ENCODE results near the gene ACYP1. TPM values are rescaled to one million over a fixed set of nuclear protein-coding genes. Genes with fewer than 3 reads are reported as not detected.

ACYP1 gene
- total RNA-seq, 1 donor from 2014 or later, result 35.9 TPM

DNA sequence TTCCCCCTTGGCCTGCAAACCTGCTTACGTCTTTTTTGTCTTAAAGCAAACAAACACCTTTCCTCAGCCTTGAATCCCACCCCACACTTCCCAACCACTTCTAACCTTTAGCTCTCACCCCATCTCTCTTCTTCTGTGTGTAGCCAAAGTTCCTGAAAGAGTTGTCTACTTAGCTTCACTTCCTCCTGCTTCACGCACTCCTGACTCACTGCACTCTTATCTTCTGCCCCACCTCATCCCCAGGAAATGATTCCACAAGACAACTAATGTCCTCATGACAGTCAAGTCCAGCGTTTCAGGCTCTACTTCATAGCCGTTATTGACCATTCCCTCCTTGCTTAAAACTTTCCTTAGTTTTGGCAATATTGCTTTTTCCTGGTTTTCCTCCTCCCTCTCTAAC lies 38.7 kb downstream of the ACYP1 start:
- H3K4me3 Mint-ChIP-seq, result no peak overlapping the region
- H3K4me1 Mint-ChIP-seq, result no peaks in the 10 kb centered on the region
- H3K9me3 Mint-ChIP-seq, result no peaks in the 10 kb centered on the region
- no peak overlapping the region for H3K27ac Mint-ChIP-seq (ENCODE audit: unreplicated experiment)
- DNase-seq (ENCODE audit: low read depth, low spot score), result no peak
- H3K27me3 Mint-ChIP-seq (ENCODE audit: low read depth), result no peaks in the 10 kb centered on the region
- TF ChIP-seq, protein P1, sequence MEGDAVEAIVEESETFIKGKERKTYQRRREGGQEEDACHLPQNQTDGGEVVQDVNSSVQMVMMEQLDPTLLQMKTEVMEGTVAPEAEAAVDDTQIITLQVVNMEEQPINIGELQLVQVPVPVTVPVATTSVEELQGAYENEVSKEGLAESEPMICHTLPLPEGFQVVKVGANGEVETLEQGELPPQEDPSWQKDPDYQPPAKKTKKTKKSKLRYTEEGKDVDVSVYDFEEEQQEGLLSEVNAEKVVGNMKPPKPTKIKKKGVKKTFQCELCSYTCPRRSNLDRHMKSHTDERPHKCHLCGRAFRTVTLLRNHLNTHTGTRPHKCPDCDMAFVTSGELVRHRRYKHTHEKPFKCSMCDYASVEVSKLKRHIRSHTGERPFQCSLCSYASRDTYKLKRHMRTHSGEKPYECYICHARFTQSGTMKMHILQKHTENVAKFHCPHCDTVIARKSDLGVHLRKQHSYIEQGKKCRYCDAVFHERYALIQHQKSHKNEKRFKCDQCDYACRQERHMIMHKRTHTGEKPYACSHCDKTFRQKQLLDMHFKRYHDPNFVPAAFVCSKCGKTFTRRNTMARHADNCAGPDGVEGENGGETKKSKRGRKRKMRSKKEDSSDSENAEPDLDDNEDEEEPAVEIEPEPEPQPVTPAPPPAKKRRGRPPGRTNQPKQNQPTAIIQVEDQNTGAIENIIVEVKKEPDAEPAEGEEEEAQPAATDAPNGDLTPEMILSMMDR (conservative IDR thresholded peaks at IDR 0.05), result no peak
- peaks cover 13% of the 10 kb centered on the region for H3K36me3 Mint-ChIP-seq (ENCODE audit: low read depth)

DNA sequence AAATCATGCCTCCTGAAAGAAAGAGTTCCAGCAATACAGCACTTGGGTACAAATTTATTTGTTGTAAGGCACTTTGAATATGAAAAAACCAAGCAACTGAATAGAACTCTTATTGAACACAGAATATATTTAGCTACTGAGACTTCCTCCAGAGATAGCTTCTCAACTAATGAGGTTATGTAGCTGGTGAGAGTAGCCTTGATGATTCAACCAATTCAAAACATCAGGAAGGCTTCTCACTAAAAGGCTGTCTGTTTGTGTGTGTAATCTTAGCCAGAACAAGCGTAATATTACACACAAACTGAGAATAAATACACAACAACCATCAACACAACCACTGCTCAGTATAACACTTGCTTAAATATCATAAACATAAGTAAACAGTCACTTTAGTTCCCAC lies 40.7 kb downstream of the ACYP1 start:
- no peaks in the 10 kb centered on the region for H3K9me3 Mint-ChIP-seq
- H3K4me1 Mint-ChIP-seq, result no peaks in the 10 kb centered on the region
- peaks cover 16% of the 10 kb centered on the region for H3K36me3 Mint-ChIP-seq (ENCODE audit: low read depth)
- no peak overlapping the region for H3K27ac Mint-ChIP-seq (ENCODE audit: unreplicated experiment)
- no peaks in the 10 kb centered on the region for H3K27me3 Mint-ChIP-seq (ENCODE audit: low read depth)
- DNase-seq (ENCODE audit: low read depth, low spot score), result no peak
- TF ChIP-seq, protein P1 (conservative IDR thresholded peaks at IDR 0.05), result no peak
- H3K4me3 Mint-ChIP-seq, result no peak overlapping the region

DNA sequence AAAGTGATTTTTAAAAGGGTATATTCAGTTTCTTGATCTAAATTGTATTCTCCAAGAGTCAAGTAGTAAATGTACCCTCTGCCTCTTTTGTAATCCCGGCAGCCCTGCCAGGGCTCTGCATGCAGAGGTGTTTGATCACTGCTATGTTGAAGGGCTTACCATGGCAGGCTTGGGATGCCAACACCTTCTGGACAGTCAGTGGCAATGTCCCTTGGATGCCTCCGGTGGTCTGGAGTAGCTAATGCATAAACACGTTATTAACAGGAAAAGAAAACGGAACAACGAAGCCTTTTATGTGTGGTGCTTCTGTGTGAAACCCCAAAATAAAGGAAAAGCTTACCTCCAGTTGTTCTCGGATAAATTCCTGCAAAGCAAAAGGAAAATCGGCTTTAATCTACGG lies 41.2 kb downstream of the ACYP1 start:
- H3K9me3 Mint-ChIP-seq, result no peaks in the 10 kb centered on the region
- H3K27me3 Mint-ChIP-seq (ENCODE audit: low read depth), result no peaks in the 10 kb centered on the region
- H3K4me1 Mint-ChIP-seq, result no peaks in the 10 kb centered on the region
- peaks cover 16% of the 10 kb centered on the region for H3K36me3 Mint-ChIP-seq (ENCODE audit: low read depth)
- H3K27ac Mint-ChIP-seq (ENCODE audit: unreplicated experiment), result no peak overlapping the region
- TF ChIP-seq, protein P1 (conservative IDR thresholded peaks at IDR 0.05), result peak; percentile 55
- H3K4me3 Mint-ChIP-seq, result no peak overlapping the region
- DNase-seq (ENCODE audit: low read depth, low spot score), result peak; percentile 19

DNA sequence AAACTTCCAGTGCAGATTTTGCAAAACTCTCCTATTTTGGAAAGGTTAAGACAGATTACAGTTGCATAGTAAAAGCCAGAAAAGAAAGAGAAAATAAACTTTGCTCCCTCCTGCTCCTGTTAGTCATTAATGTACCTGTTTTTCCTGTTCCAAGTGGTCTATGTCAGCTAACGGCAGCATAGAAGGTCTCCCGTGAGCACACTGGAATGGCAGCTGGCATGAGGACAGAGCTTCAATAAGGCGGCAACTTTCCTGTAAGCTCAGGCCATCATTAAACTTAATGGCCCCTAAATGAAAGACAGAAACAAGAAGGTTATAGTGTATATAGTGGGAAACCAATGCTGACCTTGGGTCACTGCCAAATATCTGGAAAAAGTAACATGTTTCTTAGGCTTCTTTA lies 45.1 kb downstream of the ACYP1 start:
- Mint-ChIP-seq H3K4me3 (no peak overlapping the region), H3K27ac (ENCODE audit: unreplicated experiment) (no peak overlapping the region), H3K27me3 (ENCODE audit: low read depth) (no peaks in the 10 kb centered on the region), H3K36me3 (ENCODE audit: low read depth) (peaks cover 23% of the 10 kb centered on the region), H3K9me3 (no peaks in the 10 kb centered on the region), H3K4me1 (no peaks in the 10 kb centered on the region)
- TF ChIP-seq, protein P1 (conservative IDR thresholded peaks at IDR 0.05), result no peak
- DNase-seq (ENCODE audit: low read depth, low spot score), result no peak

DNA sequence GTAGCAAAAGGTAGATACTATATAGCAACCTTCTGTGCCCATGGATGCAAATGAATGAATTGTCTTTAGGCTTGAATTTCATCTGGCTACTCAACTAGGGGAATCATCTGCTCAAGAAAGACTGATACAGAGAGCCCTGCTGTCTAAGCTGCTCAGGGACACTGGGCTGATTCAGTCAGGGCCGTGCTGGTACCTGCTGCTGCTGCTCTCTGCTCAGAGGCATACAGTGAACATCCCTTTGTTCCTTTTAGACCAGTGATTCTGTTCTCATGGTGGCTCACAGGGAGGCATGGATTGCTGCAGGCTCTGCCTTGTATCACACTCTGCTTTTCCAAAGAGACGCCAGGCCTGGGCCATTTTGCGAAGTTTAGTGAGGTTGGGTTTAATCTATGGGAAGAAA lies 47.0 kb downstream of the ACYP1 start:
- Mint-ChIP-seq H3K4me1 (no peaks in the 10 kb centered on the region), H3K27ac (ENCODE audit: unreplicated experiment) (peak overlapping the region; percentile 67), H3K27me3 (ENCODE audit: low read depth) (no peaks in the 10 kb centered on the region), H3K36me3 (ENCODE audit: low read depth) (peaks cover 13% of the 10 kb centered on the region), H3K9me3 (no peaks in the 10 kb centered on the region), H3K4me3 (no peak overlapping the region)
- no peak for DNase-seq (ENCODE audit: low read depth, low spot score)
- TF ChIP-seq, protein P1 (conservative IDR thresholded peaks at IDR 0.05), result no peak

DNA sequence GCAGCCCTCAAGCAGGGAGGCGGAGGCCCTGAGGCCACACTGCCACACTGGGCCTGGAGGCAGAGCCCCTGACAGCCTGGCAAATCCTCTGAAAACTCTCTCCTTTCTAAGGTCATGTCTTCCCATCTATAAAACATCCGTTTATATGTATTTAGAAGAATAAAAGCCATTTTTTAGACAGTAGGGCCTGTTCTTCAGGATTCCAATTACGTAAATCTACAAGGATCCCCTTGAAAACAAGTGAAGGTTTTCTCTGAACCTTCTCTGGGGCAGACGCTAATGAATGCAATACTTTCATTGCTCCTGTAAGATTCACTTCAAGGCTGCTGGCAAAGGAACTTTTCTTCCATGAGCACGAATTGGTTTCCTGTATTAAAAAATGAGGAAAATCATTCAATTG lies 48.3 kb downstream of the ACYP1 start:
- Mint-ChIP-seq H3K36me3 (ENCODE audit: low read depth) (peaks cover 12% of the 10 kb centered on the region), H3K4me1 (no peaks in the 10 kb centered on the region), H3K27me3 (ENCODE audit: low read depth) (no peaks in the 10 kb centered on the region), H3K4me3 (no peak overlapping the region), H3K27ac (ENCODE audit: unreplicated experiment) (no peak overlapping the region), H3K9me3 (no peaks in the 10 kb centered on the region)
- TF ChIP-seq, protein P1 (conservative IDR thresholded peaks at IDR 0.05), result no peak
- no peak for DNase-seq (ENCODE audit: low read depth, low spot score)
